Cardiac septum (tissue), 1 donor: Measurements from ENCODE around the gene PFN2. TPM values are rescaled to one million over a fixed set of nuclear protein-coding genes. Genes with fewer than 3 reads are reported as not detected.
"Not testable (repeated sequence)": the region's sequence is repeated elsewhere in the genome, so short reads cannot be mapped to it uniquely, and the experiment has no call there.

ENCODE experiments used
- DNase-seq: peaks from one replicate; pipeline ENCODE4 v3.0.0-alpha.2; 2020; ENCODE audit warnings: low spot score
- intact Hi-C: fragments of 100-400 bp; cut with DNase I; formaldehyde crosslinking; loops from one replicate; pipeline ENCODE4 v1.14.0; 2022
- total RNA-seq: library from RNA; stranded (reverse); fragmentation: NEBNext Ultra II Directional; extraction: Animal tissue kit (Norgen Biotek cat#: 25700); gene quantifications from one replicate; pipeline ENCODE4 v1.2.1, GENCODE V29; 2021
- donor health status: DM: no; HTN: no; CAD: no.

Gene PFN2
- total RNA-seq, 1 donor from 2014 or later: 84.8 TPM

GRCh38 chr3:149938392-149939055, 32.2 kb downstream of the PFN2 start:
- DNase-seq: not testable (repeated sequence)
- intact Hi-C loops: loop anchor here (10.0 kb wide), 1 partner anchor 556 kb away; no protein-coding TSS in a partner anchor

DNA sequence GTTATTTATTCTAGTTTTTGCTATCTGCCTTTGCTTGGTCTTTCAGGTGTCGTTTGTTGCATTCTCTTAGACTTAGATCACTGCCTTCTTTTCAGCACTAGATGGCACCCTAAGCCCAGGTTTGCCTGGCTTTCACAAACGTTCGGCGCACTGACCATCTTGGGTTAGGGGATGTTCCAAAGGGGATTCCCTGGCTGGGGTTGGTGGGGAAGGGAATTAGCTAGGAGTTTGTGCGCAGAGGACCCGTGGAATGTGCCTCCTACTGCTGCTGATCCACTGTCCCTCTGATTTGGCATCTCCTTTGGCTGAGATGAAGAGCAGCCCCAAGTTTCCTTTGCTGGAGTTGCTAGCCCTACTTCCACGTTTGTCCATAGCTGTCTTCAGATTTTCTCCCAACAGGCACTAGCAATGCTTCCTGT, 33.9 kb downstream of the PFN2 start:
- intact Hi-C loops: loop anchor here (10.0 kb wide), 1 partner anchor 558 kb away; no protein-coding TSS in a partner anchor
- no peak for DNase-seq

- intact Hi-C loops: loop anchor here (10.0 kb wide), 1 partner anchor 560 kb away; no protein-coding TSS in a partner anchor
- no peak for DNase-seq
These were observed 36.2 kb downstream of the PFN2 start for GRCh38 chr3:149934524-149934923.

- intact Hi-C loops: loop anchor here (10.0 kb wide), 1 partner anchor 561 kb away; no protein-coding TSS in a partner anchor
These were observed 36.8 kb downstream of the PFN2 start for GRCh38 chr3:149933858-149934257.

DNA sequence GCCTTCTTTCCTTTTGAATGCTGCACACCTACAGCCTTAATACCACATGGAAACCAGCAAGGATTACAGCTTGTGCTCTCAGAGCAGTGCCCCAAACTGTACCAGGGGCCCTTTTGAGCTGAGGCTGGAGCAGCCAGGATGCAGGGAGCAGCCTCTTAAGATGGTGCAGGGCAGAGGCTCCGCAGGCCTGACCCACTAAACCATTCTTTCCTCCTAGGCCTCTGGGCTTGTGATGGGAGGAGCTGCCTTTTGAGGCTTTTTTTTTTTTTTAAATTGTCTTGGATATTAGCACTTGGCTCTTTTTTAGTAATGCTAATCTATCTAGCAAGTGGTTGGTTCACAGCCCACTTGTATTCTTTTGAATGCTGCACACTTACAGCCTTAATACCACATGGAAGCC, 37.7 kb downstream of the PFN2 start:
- intact Hi-C loops: loop anchor here (10.0 kb wide), 1 partner anchor 562 kb away; no protein-coding TSS in a partner anchor
- DNase-seq: no peak

More at GRCh38 chr3:149933858-149934257, 36.8 kb downstream of the PFN2 start:
- DNase-seq: no peak

GRCh38 chr3:149920119-149920518, 50.6 kb downstream of the PFN2 start:
- DNase-seq: no peak
- intact Hi-C loops: no loop called here

DNA sequence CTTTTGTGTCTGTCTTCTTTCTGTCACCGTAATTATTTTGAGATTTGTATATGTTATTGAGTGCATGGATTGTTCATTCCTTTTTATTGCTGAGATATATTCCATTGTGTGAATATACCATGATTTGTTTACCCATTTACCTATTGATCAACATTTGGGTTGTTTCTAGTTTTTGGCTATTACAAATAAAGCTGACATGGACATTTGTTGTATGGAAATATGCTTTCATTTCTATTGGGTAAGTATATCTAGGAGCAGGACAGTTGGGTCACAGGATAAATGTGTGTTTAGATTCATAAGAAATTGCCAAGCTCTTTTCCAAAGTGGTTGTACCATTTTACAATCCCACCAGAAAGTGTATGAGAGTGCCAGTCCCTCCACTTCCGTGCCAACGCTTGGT, 51.2 kb downstream of the PFN2 start:
- no peak for DNase-seq
- intact Hi-C loops: no loop called here

DNA sequence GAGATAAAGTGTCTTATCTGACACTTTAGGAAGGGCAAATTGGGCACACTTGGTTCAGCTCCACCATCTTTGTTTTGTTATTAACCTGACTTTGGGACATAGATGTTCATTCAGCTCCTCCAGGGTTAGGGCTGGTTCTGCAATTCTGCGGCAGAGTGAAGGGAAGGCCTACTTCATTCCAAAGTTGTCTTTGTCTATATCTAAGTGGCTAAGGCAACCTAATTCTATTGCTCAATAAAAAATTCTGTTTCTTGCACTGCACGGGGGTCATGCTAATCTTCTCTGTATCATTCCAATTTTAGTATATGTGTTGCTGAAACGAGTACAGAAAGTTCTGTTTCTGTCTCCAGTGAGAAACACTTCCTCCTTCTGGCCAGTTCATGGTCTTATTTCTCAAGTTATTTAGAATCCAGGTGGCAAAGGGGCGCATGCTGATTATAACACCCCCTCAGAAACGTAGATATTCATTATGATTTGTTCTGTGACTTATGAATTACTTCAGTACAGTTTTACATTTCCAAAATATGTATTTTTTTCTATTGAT, 53.5 kb downstream of the PFN2 start:
- intact Hi-C loops: no loop called here
- no peak for DNase-seq

Other genes starting within 250 kb of the PFN2 start
- gene COMMD2, start 218.4 kb downstream of the PFN2 start, total RNA-seq: 19.5 TPM
- not detected for gene ANKUB1, start 178.3 kb downstream of the PFN2 start, total RNA-seq
- gene RNF13, start 157.7 kb downstream of the PFN2 start, total RNA-seq: 46.6 TPM